ENCODE results near the gene YY1.
"Not testable (repeated sequence)": the region's sequence is repeated elsewhere in the genome, so short reads cannot be mapped to it uniquely, and the experiment has no call there.

YY1 gene

GRCh38 chr14:100243020-100243419 is 4.1 kb downstream of the YY1 start:
- DNase-seq (ENCODE audit: low read depth in 2 of 2): no peak

- DNase-seq (ENCODE audit: low read depth in 2 of 2): no peak
These were observed 8.0 kb downstream of the YY1 start for GRCh38 chr14:100246809-100247428.

- DNase-seq (ENCODE audit: low read depth in 2 of 2): no peak
These were observed 12.0 kb downstream of the YY1 start for GRCh38 chr14:100250732-100251465.

GRCh38 chr14:100252684-100253083 is 13.7 kb downstream of the YY1 start:
- no peak for DNase-seq (ENCODE audit: low read depth in 2 of 2)

- no peak for DNase-seq (ENCODE audit: low read depth in 2 of 2)
These were observed 17.5 kb downstream of the YY1 start for GRCh38 chr14:100256339-100256895.

- no peak for DNase-seq (ENCODE audit: low read depth in 2 of 2)
These were observed 22.7 kb downstream of the YY1 start for GRCh38 chr14:100261621-100262020.

GRCh38 chr14:100262545-100262944 is 23.6 kb downstream of the YY1 start:
- no peak for DNase-seq (ENCODE audit: low read depth in 2 of 2)

GRCh38 chr14:100263141-100263540 is 24.2 kb downstream of the YY1 start:
- no peak for DNase-seq (ENCODE audit: low read depth in 2 of 2)

- DNase-seq (ENCODE audit: low read depth in 2 of 2): no peak
These were observed 29.0 kb downstream of the YY1 start for GRCh38 chr14:100267990-100268389.

- DNase-seq (ENCODE audit: low read depth in 2 of 2): no peak
These were observed 29.8 kb downstream of the YY1 start for GRCh38 chr14:100268591-100269207.

- peak in 1 of 2 donors; percentile 10 for DNase-seq (ENCODE audit: low read depth in 2 of 2)
These were observed 32.4 kb downstream of the YY1 start for GRCh38 chr14:100271247-100271939.

GRCh38 chr14:100274250-100274649 is 35.3 kb downstream of the YY1 start:
- no peak for DNase-seq (ENCODE audit: low read depth in 2 of 2)

- no peak for DNase-seq (ENCODE audit: low read depth in 2 of 2)
These were observed 36.3 kb downstream of the YY1 start for GRCh38 chr14:100275214-100275613.

- no peak for DNase-seq (ENCODE audit: low read depth in 2 of 2)
These were observed 39.8 kb downstream of the YY1 start for GRCh38 chr14:100278702-100279101.

GRCh38 chr14:100279133-100279532 is 40.2 kb downstream of the YY1 start:
- DNase-seq (ENCODE audit: low read depth in 2 of 2): no peak

GRCh38 chr14:100279563-100279962 is 40.6 kb downstream of the YY1 start:
- DNase-seq (ENCODE audit: low read depth in 2 of 2): no peak

- DNase-seq (ENCODE audit: low read depth in 2 of 2): no peak
These were observed 42.5 kb downstream of the YY1 start for GRCh38 chr14:100281286-100282082.

- no peak for DNase-seq (ENCODE audit: low read depth in 2 of 2)
These were observed 43.1 kb downstream of the YY1 start for GRCh38 chr14:100282083-100282350.

GRCh38 chr14:100282766-100283419 is 43.9 kb downstream of the YY1 start:
- DNase-seq (ENCODE audit: low read depth in 2 of 2): no peak

GRCh38 chr14:100283436-100283835 is 44.5 kb downstream of the YY1 start:
- not testable (repeated sequence) for DNase-seq (ENCODE audit: low read depth in 2 of 2)

Data from stimulated activated CD4-positive, alpha-beta T cell treated with anti-CD3 and anti-CD28 coated beads, Interleukin-1b, Interleukin-23, amount 100 ng/mL, for 4 hours (primary cell).